ENCODE measurements around the gene NEGR1.

NEGR1 gene

DNA sequence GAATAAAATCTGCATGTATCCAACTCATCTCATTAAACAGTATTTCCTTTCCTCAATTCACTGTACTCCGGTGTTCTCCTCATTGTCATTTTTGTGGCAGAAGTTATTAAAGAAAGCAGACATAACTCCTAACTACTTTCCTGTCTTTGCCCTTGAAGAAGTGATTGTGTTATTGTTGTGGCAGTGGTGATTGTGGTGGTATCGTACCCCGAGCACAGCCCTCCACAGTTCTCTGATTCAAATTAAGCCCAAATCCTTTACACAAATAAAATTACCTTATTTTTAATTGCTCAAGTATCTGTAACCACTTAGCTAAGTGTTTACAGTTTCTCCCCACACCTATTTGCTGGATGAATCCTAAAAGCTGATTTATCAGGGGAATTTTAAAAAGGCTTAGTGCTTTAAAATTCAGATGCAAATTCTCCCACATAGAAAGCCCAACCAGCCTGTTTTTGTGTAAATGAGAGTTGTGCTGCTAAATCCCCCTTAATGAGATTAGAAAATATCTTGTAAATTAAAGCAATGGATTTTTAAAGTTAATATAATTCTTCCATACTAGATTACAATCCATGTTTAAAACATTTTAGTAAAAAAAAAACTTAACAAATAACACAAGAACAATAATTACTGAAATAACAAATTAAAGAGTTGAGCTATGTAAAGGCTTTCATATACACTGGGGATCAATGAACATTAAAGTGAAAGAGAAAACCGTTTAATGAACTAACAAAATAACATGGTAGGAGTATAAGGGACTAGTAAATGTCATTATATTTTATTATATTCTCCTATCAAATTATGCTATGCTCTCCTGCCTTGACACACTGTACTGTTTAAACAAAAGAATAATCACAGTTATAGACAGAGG lies 259.0 kb downstream of the NEGR1 start:
- no peak for DNase-seq (ENCODE audit: low read depth)

DNA sequence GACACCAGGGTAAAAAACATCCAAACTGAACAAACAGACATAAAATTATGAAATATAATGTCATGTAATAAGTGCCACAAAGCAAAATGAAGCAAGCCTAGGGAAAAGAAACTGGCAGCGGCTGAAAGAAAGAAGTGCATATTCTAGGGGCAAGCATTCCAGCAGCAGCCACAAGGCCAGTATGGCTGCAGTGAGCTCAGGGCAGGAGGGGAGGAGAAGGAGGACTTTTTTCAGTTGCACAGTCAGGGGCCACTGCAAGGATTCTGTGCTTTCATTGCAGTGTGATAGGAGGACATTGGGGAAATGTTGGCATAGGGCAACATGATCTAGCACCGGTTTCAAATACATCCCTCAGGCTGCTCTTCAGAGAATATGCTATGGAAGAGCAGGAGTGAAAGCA lies 263.8 kb downstream of the NEGR1 start:
- no peak for DNase-seq (ENCODE audit: low read depth)

DNA sequence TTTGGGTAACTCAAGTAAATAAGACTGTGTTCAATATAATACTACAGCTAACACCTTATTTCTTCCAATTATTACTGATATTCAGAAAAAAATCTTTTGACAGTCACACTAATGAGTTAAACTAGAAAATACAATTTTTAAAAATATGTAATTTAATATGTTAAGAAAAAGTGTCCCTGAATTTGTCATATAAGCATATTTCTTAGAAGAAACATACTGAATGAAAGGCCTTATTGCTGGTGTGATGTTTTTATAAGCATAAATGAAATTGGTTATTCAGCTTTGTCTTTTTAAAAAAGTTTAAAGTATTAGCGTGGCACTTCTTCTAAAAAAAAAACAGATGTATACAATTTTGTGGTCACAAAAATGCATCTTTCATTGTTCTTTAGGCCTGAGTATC lies 267.3 kb downstream of the NEGR1 start:
- no peak for DNase-seq (ENCODE audit: low read depth)

DNA sequence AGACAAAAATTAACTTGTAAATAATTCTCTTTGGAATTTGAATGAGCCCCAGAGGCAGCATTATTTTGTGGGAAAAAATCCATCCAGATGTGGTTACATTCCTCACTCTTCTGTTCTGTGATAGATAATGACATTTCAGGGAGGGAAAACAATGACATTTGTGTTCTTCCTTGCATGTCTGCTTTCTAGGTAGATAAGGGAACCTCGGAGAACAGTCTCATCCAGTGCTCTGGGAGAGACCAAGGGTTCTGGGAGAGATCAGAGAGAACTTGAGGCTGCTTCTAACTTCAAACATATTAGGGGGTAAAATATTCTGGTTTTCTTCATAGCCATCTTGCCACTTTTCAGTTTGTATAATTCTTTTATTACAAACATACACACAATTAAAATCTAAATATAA lies 269.2 kb downstream of the NEGR1 start:
- no peak for DNase-seq (ENCODE audit: low read depth)

DNA sequence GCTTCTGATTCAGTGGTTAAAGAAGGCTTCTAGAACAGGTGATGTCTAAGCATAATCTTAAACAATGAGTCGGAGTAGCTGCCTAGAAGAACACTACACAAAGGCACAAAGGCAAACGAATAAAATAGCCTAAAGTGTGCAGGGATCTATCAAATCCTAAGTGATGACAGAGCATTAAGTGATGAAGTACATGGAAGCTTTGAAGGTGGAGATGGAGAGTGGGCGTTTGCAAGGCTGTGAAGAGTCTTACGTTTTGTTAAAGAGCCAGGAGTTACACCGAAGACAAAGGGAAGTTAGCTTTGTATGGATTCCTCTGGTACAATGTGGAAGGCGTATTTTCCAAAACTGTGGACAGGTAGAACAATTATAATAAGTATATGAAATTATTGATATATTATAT lies 270.6 kb downstream of the NEGR1 start:
- no peak for DNase-seq (ENCODE audit: low read depth)

DNA sequence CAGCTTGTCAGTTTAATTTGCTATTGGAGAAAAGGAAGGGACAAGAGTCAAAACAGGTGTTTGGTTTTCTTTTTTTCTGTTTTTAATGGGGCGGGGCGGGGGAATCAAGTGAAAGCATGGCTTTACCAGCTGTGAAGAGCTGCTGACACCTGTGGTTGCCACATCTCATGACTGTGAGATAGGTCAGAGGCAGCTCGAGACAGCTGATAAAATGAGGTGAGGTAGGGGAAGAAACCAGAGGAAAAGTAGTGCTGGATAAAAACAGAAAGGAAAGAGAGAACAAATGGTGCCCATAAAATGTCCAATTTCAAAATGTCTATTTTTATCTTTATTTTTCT lies 272.3 kb downstream of the NEGR1 start:
- no peak for DNase-seq (ENCODE audit: low read depth)

DNA sequence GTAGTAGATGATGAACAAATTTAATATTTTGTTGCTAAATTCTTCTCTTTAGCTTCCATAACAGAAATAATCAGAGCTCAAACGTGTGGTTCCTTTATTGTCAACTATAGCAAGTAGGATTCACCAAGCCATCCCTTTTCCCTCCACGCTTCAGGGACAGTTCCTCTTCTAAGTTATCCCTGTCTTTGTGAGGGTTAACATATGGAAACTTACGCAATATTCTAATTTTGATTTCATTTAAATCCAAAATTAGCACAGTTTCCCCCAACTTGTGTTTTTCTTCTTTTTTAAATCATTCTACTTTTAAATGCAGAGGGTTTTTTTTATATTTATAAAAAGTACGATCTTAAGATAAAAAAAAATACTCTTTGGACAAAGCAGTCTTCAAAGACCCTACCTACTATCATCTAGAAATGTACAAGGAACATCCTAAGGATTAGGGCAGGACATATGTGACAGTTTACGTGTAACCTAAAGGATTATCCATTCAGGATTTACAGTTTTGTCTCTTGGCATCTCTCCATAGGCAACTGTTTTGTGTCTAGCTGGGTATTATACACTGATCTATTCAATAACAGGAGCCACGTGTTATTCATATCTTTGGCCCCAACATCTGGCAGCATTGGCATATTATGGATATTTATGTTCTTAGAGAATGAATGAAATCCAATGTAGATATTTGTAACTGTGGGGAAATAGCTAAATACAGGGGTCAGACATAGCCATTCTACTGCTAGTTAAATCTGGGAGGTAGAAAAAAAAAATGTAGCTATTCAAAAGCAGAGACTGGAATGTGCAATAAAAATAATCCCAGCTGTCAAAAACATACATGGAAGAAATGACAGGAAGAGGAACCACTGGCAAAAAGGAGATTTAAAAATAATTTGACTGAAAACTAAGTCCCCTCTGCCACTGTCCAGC lies 272.9 kb downstream of the NEGR1 start:
- DNase-seq (ENCODE audit: low read depth), result no peak

DNA sequence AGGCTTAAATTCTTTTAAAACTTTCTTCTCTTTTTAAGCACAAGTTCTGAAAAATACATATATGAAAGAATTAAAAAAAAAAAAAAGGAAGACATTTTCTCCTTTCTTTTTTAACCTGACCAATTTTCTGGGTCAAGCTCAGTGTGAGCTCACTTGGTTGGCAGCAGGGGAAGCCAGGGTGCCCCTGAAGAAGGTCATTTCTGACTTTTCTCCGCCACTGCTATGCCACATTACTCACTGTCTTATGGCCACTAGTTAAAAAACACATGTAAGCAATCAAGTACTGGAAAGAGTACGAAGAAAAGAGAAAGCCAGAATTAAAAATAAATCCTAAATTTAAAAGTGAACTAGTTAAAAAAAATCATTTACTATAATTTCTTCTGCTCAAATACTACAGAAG lies 275.0 kb downstream of the NEGR1 start:
- DNase-seq (ENCODE audit: low read depth), result no peak

DNA sequence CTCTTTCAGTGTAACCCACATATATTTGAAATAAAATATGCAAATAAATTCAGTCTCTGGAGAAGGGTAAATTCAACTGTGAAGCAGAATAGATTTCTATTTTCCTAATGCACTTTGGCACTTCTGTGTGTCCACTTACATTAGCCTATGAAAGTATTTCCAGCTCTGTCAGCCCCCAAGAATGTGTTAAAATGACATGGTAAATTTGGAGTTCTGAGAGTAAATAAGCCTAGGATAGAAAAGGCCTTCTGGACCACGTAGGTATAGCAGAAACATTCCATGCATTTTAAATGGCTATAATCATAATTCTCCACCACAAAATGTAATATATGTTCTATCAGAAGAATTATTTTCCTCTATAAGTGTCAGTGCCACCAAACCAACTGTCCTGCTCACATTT lies 276.2 kb downstream of the NEGR1 start:
- peak; percentile 15 for DNase-seq (ENCODE audit: low read depth)

DNA sequence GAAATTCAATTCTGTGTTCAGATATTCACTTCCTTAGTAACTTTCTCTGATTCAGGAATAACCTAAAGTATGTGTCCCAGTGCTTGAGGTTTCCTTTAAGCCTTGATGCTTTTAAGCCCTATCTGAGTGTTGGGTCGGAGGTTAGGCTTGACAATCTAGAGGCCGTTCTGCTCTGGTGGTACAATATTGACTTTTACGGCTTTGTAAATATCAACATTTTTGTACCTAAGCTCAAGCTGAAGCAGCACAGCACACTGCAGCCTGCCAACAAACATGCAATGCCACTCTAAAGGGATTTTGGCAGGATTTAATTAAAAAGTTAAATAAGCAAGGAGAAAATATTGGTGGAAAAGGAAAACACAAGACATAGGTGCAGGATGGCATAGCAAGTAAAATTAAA lies 279.2 kb downstream of the NEGR1 start:
- no peak for DNase-seq (ENCODE audit: low read depth)

DNA sequence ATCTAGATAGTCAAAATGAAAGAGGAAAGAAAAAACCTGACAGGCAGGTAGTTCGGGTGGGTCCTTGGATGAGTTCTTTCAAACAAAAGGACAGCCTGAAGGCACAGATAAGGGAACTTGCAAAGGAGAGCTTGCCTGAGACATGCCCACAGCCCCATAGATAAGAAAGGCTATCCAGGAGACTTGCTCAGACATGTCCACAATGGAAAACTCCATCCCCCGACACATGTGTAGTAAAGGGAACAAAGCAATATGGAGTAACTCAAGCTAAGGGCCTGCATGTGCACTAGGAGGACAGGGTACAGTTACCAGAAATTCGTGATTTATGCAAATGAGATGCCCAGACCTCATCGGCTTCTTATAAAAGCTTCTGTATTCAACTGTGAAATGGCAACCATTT lies 281.5 kb downstream of the NEGR1 start:
- DNase-seq (ENCODE audit: low read depth), result no peak

DNA sequence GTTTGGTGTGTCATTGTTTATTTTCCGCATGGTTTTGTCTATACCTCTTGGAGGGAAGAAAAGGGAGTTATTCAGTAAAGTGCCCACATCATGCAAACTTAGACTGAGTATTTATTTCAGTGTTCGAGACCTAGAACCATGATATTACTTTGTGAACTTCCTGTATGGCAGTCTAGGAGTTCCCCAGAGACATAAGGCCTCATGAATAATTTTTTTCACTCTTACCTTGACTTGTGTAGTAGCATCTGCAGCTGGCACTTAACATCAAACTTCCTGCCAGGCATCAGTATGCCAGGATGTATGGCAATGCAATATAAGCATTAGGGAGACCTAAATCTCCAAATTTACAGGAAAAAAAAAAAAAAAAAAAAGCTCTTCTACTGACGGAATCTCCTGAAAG lies 287.7 kb downstream of the NEGR1 start:
- DNase-seq (ENCODE audit: low read depth), result no peak

DNA sequence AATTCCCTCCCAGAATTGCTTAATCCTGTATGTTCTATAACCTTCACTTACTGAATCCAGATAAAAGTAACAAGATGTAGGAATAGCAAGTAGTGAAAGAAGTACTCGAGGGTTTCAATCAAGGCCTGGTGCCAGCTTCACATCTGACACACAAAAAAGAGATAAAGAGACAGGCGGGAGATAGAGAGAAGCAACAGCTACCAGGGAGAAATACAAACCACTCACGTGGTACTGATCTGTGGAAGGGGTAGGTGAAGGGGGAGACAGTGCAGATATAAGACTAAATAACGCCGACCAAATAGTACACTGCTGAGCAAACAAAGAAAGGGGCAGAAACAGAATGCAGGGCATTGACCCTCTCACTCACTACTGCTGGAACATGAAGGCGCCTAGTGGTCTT lies 295.2 kb downstream of the NEGR1 start:
- no peak for DNase-seq (ENCODE audit: low read depth)

DNA sequence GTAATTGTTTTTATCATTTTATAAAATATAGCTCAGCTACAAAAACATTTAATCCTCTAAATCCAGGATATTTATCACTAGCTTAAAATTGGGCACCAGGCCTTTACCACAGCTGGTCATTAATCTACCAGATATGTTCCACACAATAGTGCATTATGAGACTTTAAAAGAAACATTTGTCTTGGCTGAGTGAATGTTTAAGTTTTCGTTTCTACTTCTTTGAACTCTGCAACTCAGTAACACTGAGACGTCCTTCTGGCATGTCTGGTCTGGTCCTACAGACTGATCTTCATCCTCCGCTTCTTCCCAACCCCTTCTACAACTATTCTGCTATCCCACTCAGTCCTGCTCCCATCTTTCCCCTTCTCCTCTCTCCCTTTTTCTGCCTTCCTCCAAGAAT lies 296.2 kb downstream of the NEGR1 start:
- DNase-seq (ENCODE audit: low read depth), result no peak

DNA sequence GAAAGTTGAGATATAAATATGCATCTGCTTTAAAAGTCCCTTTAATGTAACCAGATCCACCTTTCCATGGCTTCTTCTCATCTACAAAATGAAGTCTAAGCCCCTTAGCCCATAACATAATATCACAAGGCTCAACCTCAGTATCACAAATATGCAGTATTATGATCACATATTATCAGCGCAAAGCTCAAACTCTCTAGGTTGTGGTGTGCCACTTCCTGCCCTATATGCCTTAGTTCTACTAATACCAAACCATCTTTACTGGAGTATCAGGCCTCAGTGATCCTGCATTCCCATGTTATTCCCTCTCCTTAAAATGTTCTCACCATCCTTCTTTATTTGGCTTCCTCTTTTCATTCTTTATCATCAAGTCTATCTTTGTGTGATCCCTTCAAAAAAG lies 301.8 kb downstream of the NEGR1 start:
- no peak for DNase-seq (ENCODE audit: low read depth)

DNA sequence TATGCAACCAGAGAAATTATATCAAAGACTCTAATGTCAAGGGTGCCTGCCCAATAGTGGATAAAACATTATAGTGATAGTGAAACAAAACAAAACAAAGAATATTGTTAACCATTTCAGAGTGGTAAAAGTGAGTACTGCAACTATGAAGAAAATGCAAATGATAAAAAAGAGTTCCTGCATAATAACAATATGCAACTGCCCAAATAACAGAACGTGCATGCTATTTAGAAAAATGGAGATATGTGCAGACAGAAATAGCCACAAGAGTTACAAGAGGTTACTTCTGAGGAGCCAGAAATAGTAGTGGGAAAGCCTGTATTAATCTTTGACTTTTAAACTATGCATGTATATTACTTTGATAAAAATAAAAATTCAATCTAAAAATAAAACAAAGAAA lies 302.5 kb downstream of the NEGR1 start:
- DNase-seq (ENCODE audit: low read depth), result no peak

DNA sequence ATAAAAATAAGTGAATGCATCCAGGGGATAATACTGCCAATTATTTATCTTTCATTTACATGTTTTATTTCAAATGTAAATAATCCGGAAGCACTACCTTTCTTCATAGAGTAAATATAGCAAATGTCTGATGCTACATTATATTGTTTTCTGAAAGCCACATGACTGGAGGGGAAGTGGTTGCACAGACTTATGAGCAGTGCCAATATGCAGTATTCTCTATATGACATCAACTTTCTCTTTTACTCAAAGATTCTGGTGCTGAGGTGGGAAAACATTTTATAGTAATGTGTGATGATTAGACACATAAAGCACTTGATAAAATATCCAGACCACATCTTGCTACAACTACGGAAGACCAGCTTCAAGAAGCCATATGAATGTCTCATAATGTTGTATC lies 314.7 kb downstream of the NEGR1 start:
- no peak for DNase-seq (ENCODE audit: low read depth)

DNA sequence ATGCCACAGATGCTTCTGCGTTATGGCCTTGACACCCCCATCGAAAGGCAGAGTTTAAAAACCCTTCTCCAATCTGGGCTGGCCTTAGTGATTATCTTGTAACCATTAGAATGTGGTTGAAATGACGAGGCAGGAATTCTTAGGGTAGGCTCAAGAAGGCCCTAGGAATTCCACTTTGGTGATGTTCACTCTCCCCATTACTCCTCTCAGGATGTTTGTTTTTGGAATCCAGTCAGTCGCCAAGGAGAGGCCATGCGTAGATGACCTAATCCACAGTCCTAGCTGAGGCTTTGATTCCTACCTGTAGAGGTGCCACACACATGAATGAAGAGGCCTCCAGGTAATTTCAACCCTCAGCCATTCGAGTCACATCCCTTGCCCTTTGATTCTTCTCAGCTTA lies 318.2 kb downstream of the NEGR1 start:
- DNase-seq (ENCODE audit: low read depth), result no peak

DNA sequence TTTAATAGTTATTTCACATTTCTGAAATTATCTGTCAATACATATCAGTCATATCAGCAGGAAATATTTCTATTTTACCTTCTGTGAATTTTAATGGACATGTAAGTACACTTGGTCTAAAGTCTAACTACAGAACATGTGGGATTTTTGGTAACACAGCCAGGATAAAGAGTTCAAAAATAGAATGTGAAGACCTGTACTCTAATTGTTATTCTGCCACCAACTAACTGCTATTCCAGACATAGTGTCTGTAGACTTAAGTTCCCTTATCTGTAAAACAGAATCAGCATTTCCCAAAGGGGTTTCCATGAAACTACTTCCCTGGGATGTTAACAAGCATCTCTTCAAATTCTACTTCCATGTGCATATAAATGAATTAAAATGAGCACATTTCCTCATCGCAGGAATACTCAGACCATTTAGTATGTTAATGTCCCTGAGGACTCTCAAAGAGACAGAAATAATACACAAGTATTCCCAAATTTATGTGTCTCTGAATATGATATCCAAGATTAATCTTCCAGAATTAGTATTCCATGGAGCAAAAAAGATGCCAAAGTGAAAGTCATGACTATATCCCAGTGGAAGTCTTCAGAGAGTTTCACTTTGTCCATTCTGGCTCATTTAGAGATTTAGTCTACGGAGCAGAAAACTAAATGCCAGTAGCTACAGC lies 325.6 kb downstream of the NEGR1 start:
- no peak for DNase-seq (ENCODE audit: low read depth)

DNA sequence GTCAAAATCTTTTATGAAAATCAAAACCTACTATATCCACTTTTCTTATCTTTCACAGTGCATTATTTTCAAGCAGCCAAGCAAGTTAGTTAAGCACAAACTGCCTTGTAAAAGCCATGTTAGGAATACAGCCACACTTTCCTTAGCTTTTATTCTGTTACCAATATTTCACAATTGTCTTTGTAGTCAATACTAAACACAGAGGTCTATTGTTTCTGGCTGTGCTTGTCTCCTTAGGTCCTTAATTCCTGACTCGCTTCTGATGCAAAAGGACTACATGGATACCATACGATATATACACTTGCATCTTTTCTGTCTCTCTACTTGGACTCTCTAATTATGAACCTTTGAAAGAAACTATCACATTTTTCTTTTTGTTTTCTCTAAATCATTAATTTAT lies 331.8 kb downstream of the NEGR1 start:
- DNase-seq (ENCODE audit: low read depth), result no peak

DNA sequence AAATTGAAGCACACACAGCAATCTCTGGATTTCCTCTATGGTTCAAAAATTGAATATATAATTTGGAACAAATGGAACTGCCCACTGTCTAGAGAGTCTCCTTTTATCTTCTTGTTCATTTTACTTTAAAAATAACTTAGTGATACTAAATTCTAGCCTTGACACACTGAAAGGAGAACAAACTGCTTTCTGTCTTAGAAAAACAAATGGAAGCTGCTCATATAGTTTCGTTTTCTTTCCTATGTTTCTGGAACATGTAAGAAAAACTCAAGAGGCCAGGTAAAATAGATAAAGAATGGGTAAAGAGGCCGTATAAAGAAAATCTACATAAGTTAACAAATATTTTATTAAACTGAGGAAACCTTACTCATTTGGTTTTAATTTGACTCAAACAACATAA lies 332.7 kb downstream of the NEGR1 start:
- DNase-seq (ENCODE audit: low read depth), result no peak

DNA sequence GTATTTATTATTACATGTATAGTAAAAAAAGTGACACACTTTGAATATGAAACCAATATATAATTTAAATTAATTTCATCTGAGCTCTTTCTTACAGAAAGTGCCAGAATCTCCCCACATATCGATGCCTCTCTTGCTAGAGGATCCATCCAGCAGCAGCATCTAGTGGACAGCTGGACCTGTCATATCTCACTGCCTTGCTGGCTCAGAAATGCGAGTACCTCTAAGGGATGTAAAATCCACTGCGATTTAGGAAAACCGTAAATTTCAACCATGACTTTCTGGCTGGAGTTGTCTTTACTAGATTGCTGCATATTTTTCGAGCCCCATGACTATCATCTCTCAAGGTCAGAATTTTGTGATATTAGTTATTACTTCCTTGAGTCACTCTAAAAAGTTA lies 333.8 kb downstream of the NEGR1 start:
- DNase-seq (ENCODE audit: low read depth), result no peak

DNA sequence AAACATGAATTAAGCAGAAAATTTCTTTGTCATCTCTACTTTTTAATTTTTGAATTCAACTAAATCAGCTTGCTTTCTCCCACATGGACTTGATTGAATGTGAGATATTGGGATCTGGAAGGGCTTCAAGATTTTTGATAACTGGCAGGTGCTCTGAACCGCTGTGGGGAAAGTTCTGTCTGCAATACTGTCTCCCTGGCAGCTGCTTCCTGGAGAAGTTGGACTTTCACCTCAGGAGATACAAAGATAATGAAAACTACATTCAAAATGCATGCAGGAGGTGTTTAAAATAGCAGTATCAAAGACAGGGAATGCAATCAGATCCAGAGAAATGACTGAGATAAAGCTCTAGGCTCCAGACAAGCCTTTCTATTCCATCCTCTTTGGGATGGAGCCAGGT lies 338.3 kb downstream of the NEGR1 start:
- no peak for DNase-seq (ENCODE audit: low read depth)
